ENCODE measurements around the gene CCDC127. TPM values are rescaled to one million over a fixed set of nuclear protein-coding genes. Genes with fewer than 3 reads are reported as not detected.
"Not testable (repeated sequence)": the region's sequence is repeated elsewhere in the genome, so short reads cannot be mapped to it uniquely, and the experiment has no call there.

CCDC127 gene, protein sequence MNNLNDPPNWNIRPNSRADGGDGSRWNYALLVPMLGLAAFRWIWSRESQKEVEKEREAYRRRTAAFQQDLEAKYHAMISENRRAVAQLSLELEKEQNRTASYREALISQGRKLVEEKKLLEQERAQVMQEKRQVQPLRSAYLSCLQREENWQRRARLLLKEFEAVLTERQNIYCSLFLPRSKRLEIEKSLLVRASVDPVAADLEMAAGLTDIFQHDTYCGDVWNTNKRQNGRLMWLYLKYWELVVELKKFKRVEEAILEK
- total RNA-seq, result 1 to 10 TPM; 1.2 to 4.9 (median 4.8) TPM

DNA sequence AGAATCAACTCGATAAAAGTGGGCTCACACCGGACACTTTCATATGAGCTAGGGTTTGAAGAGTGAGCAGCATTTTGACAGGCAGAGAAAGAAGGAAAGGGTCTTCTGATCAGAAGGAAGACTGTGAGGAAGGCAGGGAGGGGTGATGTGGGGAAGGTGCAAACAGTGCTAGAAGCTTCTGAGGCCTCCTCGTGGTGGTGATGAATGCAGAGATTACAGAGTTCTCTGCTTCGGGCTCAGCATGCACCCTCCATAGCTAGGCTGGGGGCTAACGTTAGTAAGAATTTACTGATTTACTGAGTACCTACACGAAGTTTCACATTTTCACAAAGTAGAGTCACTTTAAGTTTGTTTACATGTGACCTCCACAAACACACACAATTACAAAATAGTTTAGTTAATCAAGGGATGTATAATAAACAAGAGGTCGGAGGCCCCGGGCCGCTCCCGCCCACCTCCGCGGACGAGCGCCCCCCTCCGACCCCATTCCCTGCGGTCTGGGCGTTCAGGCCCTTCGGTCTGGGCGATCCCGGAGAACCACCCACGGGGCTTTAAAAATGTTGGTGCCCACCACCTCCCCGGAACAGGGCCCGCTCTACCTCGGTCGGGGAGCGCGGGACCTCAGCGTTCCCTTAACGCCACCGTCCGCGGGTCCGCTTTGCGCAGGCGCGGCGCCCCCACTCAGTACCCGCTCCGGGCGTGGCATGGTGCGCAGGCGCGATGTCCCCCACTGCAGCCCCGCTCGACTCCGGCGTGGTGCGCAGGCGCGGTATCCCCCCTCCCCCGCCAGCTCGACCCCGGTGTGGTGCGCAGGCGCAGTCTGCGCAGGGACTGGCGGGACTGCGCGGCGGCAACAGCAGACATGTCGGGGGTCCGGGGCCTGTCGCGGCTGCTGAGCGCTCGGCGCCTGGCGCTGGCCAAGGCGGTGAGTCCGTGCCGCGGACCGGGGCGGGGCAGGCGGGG, at the start of gene CCDC127, which contains the start of gene SDHA:
Gene CCDC127 (minus strand): TSS at position 660 of the 963 bp plus-strand sequence. CDS start 1,304 bp downstream, outside the sequence.
Gene SDHA (plus strand): TSS at position 827 of the 963 bp plus-strand sequence. CDS start 36 bp downstream, at position 863.
- Histone ChIP-seq H3K4me3 (peak within 1 kb of the TSS; percentile 89 to 99 (median 97)), H3K27ac (peak within 1 kb of the TSS; percentile 91 to 97 (median 96)), H3K4me1 (peaks cover 0 to 48% (median 14%) of the 10 kb centered on the region in 4 donors)
- intact Hi-C loops (cut with DNase I; ENCODE audit: low total_unique reads); H3K27me3 ChIP-seq; in situ Hi-C loops (cut with MboI; ENCODE audit: low pct_ligation_motif_present in 1 of 4, low pct_unique_long_range_greater_than_20kb in 1 of 4, low sequenced_read_pairs in 3 of 4); H3K36me3 ChIP-seq; H3K9me3 ChIP-seq: not testable (repeated sequence)
- TF ChIP-seq POLR2A (IDR thresholded peaks at IDR 0.05) (peak; percentile 86), POLR2AphosphoS5 (IDR thresholded peaks at IDR 0.05) (peak; percentile 96 to 97 (median 97))
- TF ChIP-seq, protein P1, sequence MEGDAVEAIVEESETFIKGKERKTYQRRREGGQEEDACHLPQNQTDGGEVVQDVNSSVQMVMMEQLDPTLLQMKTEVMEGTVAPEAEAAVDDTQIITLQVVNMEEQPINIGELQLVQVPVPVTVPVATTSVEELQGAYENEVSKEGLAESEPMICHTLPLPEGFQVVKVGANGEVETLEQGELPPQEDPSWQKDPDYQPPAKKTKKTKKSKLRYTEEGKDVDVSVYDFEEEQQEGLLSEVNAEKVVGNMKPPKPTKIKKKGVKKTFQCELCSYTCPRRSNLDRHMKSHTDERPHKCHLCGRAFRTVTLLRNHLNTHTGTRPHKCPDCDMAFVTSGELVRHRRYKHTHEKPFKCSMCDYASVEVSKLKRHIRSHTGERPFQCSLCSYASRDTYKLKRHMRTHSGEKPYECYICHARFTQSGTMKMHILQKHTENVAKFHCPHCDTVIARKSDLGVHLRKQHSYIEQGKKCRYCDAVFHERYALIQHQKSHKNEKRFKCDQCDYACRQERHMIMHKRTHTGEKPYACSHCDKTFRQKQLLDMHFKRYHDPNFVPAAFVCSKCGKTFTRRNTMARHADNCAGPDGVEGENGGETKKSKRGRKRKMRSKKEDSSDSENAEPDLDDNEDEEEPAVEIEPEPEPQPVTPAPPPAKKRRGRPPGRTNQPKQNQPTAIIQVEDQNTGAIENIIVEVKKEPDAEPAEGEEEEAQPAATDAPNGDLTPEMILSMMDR (IDR thresholded peaks at IDR 0.05), result peak in 1 of 5 experiments; percentile 10
- peak; percentile 98 for DNase-seq
- 0 to 2% methylated on average over 3 to 29 of the region's 75 CpGs for WGBS, 2 donors (ENCODE audit: low coverage in 1 of 2)

DNA sequence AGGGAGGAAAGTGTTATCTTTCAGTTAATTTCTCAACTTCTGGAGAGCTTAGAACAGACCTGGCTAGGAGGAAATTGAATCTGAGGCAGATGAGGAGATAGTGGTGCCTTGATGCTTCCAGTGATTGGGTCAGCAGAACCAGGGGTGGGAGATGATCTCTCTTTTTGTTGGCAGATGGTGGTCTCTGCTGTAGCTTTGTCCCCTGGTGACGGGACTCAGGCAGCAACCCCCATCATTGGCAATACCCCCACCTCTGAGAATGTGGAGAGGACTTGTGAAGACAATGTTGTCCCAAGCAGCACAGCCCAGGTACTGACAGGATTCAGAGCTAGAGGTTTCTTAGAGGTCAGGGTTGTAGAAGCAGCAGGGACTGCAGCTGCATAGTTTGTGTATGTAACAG, 49.8 kb upstream of the CCDC127 start:
- Histone ChIP-seq H3K4me3 (no peak overlapping the region), H3K9me3 (no peaks in the 10 kb centered on the region), H3K4me1 (peaks cover 0 to 18% (median 2%) of the 10 kb centered on the region in 4 donors), H3K36me3 (peaks cover 0 to 21% (median 0%) of the 10 kb centered on the region in 4 donors), H3K27me3 (no peaks in the 10 kb centered on the region), H3K27ac (no peak overlapping the region)
- TF ChIP-seq, protein P1 (IDR thresholded peaks at IDR 0.05), result no peak
- TF ChIP-seq POLR2A (IDR thresholded peaks at IDR 0.05), result no peak
- TF ChIP-seq POLR2AphosphoS5 (IDR thresholded peaks at IDR 0.05), result no peak
- TF ChIP-seq EP300 (IDR thresholded peaks at IDR 0.05; ENCODE audit: low read depth), result no peak
- no peak for DNase-seq
- 87% methylated on average over 1 of the region's 1 CpG; no CpG with 5 or more reads in 1 of the 2 donors for WGBS, 2 donors (ENCODE audit: low coverage in 1 of 2)
- in situ Hi-C loops (cut with MboI; ENCODE audit: low pct_ligation_motif_present in 1 of 4, low pct_unique_long_range_greater_than_20kb in 1 of 4, low sequenced_read_pairs in 3 of 4) (no loop called here), intact Hi-C loops (cut with DNase I; ENCODE audit: low total_unique reads) (no loop called here)

DNA sequence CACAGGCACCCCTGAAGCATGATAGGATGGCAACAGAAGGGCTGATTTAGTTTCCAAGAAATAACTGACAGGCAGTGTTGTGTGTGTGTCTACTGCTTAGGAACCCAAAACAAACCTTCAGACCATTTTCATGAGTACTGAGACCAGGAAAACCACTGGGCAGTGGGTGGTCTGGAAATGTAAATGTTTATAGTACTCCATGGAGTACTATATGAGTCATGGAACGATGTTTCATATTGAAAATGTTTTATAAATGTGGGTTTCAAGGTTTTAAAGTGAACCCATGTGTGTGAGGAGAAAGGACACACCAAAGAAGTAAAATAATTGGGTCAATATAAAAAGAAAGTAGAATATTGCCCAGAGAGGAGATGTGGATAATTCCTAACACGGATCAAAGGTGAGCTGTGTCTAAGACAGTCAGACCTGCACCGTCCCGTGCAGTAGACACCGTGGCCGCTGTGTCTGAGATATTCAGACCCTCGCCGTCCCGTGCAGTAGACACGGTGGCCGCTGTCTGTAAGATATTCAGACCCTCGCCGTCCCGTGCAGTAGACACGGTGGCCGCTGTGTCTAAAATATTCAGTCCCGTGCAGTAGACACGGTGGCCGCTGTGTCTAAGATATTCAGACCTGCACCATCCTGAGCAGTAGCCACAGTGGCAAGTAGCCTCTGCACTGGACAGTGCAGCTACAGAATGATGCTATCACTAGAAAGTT, 48.5 kb upstream of the CCDC127 start:
- H3K27ac ChIP-seq; DNase-seq; H3K9me3 ChIP-seq; intact Hi-C loops (cut with DNase I; ENCODE audit: low total_unique reads); in situ Hi-C loops (cut with MboI; ENCODE audit: low pct_ligation_motif_present in 1 of 4, low pct_unique_long_range_greater_than_20kb in 1 of 4, low sequenced_read_pairs in 3 of 4); H3K27me3 ChIP-seq; H3K4me3 ChIP-seq: not testable (repeated sequence)
- Histone ChIP-seq H3K4me1 (peaks cover 0 to 16% (median 1%) of the 10 kb centered on the region in 4 donors), H3K36me3 (peaks cover 0 to 21% (median 0%) of the 10 kb centered on the region in 4 donors)
- 91 to 95% methylated on average over 18 to 19 of the region's 19 CpGs for WGBS, 2 donors (ENCODE audit: low coverage in 1 of 2)

DNA sequence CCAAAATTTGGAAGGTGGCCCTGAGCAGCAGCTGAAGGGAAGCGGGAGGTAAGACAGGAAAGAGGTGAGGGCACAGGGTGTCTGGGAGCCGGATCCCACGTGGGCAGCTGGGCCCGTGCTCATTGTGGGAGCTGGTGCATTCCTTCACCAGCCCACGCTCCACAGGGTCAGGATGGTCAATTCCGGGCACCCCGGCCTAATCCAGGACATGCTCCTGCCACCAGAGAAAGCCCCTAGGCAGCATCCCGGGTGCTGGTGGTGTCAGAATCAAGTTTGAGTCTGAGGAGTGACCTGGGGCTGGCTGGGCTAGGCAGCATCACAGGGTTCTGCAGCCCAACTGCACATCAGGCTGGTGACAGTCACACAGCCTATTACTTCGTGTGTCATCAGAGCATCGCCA, 46.4 kb upstream of the CCDC127 start:
- no peaks in the 10 kb centered on the region for H3K9me3 ChIP-seq
- H3K27me3 ChIP-seq, result no peaks in the 10 kb centered on the region
- no peak for TF ChIP-seq POLR2AphosphoS5 (IDR thresholded peaks at IDR 0.05)
- no peak for TF ChIP-seq EP300 (IDR thresholded peaks at IDR 0.05; ENCODE audit: low read depth)
- TF ChIP-seq POLR2A (IDR thresholded peaks at IDR 0.05), result no peak
- peaks cover 0 to 21% (median 0%) of the 10 kb centered on the region in 4 donors for H3K36me3 ChIP-seq
- intact Hi-C loops (cut with DNase I; ENCODE audit: low total_unique reads) (no loop called here), in situ Hi-C loops (cut with MboI; ENCODE audit: low pct_ligation_motif_present in 1 of 4, low pct_unique_long_range_greater_than_20kb in 1 of 4, low sequenced_read_pairs in 3 of 4) (no loop called here)
- H3K4me1 ChIP-seq, result peaks cover 0 to 9% (median 0%) of the 10 kb centered on the region in 4 donors
- no peak overlapping the region for H3K4me3 ChIP-seq
- peak overlapping the region; percentile 52 to 54 (median 52) for H3K27ac ChIP-seq
- 92 to 93% methylated on average over 2 to 10 of the region's 10 CpGs for WGBS, 2 donors (ENCODE audit: low coverage in 1 of 2)
- DNase-seq, result no peak
